ENCODE data around the gene MMRN1.

The MMRN1 gene

DNA sequence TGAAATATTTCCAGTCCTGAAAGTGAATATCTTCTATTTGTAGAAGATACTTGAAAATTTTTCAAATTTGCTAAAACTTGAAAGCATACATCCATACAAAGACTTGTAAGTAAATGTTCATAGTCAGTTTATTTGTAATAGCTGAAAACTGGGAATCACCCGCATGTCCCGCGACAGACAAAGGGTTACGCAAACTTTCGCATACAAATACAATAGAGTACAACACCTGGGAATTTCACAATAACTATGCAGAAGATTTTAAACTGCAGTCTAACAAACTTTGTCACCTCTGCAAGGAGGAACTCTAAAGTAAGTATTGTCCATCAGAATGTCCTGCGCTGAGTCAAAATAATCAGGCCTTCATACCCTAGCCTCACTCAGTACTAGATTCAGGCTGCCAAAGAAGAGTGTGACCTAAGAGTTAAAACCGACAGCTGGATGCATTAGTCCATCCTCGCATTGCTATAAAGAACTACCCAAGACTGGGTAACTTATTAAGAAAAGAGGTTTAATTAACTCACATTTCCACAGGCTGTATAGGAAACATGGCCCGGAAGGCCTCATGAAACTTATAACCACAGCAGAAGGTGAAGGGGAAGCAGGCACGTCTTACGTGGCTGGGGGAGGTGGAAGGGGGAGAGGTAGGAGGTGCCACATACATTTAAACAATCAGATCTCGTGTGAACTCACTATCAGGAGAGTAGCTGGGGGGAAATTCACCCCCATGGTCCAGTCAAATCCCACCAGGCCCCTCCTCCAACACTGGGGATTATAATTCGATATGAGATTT lies 60.4 kb downstream of the MMRN1 start:
- Histone ChIP-seq H3K9me3 (ENCODE audit: control insufficient read depth, low read depth, low read length) (no peaks in the 10 kb centered on the region), H3K27me3 (ENCODE audit: control insufficient read depth, insufficient read depth, low read length) (no peaks in the 10 kb centered on the region), H3K4me1 (ENCODE audit: control insufficient read depth, low read depth, low read length) (peaks cover 24% of the 10 kb centered on the region), H3K27ac (ENCODE audit: low read length) (no peak overlapping the region), H3K36me3 (ENCODE audit: control insufficient read depth, low read depth, low read length) (no peaks in the 10 kb centered on the region), H3K9ac (ENCODE audit: low read length) (no peak overlapping the region), H3K4me3 (ENCODE audit: low read length) (no peak overlapping the region)

DNA sequence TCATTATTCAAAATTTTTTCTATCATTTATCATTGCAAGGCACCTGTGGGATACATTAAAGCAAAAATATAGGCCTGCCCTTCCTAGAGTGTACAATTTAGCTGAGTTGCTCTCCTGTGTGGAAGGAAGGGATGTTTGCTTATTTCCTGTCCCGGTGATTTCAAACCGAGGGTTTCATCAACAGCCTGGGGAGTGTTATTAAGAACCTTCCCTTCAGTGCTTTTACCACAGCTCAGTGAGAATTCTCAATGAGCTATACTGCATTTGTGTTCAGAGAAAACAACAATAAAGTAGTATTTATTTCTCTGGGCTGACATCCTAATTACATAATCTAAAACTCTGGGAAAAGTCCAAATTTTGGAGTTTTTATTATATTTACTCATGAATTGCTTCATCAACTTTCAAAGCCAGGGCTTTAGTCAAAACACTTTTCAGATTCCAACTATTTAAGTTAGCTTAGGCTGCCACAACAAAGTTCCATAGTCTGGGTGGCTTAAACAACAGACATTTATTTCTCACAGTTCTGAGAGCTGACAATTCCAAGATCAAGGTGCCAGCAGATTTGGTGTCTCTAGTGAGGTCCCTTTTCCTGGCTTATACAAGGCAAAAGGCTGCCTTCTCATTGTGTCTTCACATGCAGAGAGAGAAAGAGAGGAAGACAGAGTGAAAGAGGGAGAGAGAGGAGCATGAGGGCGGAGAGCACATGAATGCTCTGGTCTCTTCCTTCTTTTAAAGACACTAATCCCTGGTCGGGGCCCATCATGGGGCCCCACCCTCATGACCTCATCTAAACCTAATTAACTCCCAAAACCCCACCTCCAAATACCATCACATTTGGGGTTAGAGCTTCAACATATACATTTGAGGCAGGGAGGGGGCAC lies 62.6 kb downstream of the MMRN1 start:
- no peaks in the 10 kb centered on the region for H3K27me3 ChIP-seq (ENCODE audit: control insufficient read depth, insufficient read depth, low read length)
- no peaks in the 10 kb centered on the region for H3K9me3 ChIP-seq (ENCODE audit: control insufficient read depth, low read depth, low read length)
- H3K4me1 ChIP-seq (ENCODE audit: control insufficient read depth, low read depth, low read length): peaks cover 12% of the 10 kb centered on the region
- no peak overlapping the region for H3K4me3 ChIP-seq (ENCODE audit: low read length)
- H3K36me3 ChIP-seq (ENCODE audit: control insufficient read depth, low read depth, low read length): no peaks in the 10 kb centered on the region
- no peak overlapping the region for H3K27ac ChIP-seq (ENCODE audit: low read length)
- no peak overlapping the region for H3K9ac ChIP-seq (ENCODE audit: low read length)

DNA sequence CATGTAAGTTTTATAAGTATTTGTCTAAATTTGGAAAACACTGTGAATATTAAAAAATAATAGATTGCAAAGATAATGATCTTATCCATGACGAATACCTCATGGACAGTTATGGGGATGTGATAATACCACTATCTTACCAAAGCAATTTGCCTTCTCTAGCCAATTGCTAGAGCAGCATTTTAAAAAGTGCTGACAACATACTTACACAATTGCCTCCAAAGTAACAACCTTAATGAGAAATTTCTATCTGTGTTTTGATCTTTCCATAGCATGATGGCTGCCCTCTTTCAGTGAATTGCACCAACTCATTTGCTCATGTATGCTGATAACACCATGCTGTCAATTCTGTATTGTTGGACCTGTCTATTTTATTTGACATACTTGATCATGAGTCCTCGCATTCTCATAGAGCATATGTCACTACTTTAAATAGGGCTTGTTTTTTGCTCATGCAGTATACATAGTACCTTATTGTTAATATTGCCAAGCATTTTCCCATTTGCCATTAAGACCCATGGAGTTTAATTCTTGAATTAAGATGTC lies 87.2 kb downstream of the MMRN1 start:
- no peak overlapping the region for H3K4me3 ChIP-seq (ENCODE audit: low read length)
- no peaks in the 10 kb centered on the region for H3K4me1 ChIP-seq (ENCODE audit: control insufficient read depth, low read depth, low read length)
- H3K36me3 ChIP-seq (ENCODE audit: control insufficient read depth, low read depth, low read length): no peaks in the 10 kb centered on the region
- no peak overlapping the region for H3K9ac ChIP-seq (ENCODE audit: low read length)
- H3K27me3 ChIP-seq (ENCODE audit: control insufficient read depth, insufficient read depth, low read length): no peaks in the 10 kb centered on the region
- no peak overlapping the region for H3K27ac ChIP-seq (ENCODE audit: low read length)
- no peaks in the 10 kb centered on the region for H3K9me3 ChIP-seq (ENCODE audit: control insufficient read depth, low read depth, low read length)

DNA sequence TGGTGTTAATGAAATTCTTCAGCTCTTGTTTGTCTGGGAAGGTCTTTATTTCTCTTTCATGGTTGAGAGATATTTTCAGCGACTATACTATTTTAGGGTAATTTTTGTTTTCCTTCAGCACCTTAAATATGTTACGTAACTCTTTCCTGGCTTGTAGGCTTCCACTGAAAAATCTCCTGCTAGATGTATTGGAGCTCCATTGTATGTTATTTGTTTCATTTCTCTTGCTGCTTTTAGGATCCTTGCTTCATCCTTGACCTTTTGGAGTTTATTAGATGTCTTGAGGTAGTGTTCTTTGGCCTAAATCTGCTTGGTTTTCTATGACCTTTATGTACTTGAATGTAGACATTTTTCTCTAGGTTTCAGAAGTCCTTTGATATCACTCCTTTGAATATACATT lies 93.6 kb downstream of the MMRN1 start:
- H3K4me1 ChIP-seq (ENCODE audit: control insufficient read depth, low read depth, low read length): no peaks in the 10 kb centered on the region
- H3K36me3 ChIP-seq (ENCODE audit: control insufficient read depth, low read depth, low read length): no peaks in the 10 kb centered on the region
- H3K27me3 ChIP-seq (ENCODE audit: control insufficient read depth, insufficient read depth, low read length): no peaks in the 10 kb centered on the region
- no peak overlapping the region for H3K27ac ChIP-seq (ENCODE audit: low read length)
- H3K9ac ChIP-seq (ENCODE audit: low read length): no peak overlapping the region
- no peak overlapping the region for H3K4me3 ChIP-seq (ENCODE audit: low read length)
- no peaks in the 10 kb centered on the region for H3K9me3 ChIP-seq (ENCODE audit: control insufficient read depth, low read depth, low read length)

DNA sequence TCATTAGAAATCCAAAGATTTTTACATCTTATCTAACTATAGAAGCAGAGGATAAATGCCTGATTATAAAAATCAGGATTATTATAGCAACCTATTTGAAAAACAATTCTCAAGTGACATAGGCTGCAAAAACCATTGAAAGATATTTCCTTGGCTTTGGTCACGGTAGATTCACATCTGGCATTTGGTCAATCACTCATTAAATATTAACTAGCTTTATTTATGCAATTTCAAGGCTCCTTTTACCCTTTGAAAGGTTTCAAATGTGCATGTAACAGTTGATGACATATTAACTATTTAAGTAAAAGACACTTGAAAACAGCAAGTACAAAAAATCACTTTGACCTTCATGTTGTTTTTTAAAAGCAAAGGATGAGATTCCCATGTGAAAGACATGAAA lies 98.1 kb downstream of the MMRN1 start:
- Histone ChIP-seq H3K9me3 (ENCODE audit: control insufficient read depth, low read depth, low read length) (no peaks in the 10 kb centered on the region), H3K4me3 (ENCODE audit: low read length) (no peak overlapping the region), H3K27me3 (ENCODE audit: control insufficient read depth, insufficient read depth, low read length) (no peaks in the 10 kb centered on the region), H3K36me3 (ENCODE audit: control insufficient read depth, low read depth, low read length) (no peaks in the 10 kb centered on the region), H3K9ac (ENCODE audit: low read length) (no peak overlapping the region), H3K27ac (ENCODE audit: low read length) (no peak overlapping the region), H3K4me1 (ENCODE audit: control insufficient read depth, low read depth, low read length) (no peaks in the 10 kb centered on the region)

GRCh38 chr4:89994176-89994873 lies 99.7 kb downstream of the MMRN1 start:
- peaks cover 5% of the 10 kb centered on the region for H3K4me1 ChIP-seq (ENCODE audit: control insufficient read depth, low read depth, low read length)
- H3K9me3 ChIP-seq (ENCODE audit: control insufficient read depth, low read depth, low read length): no peaks in the 10 kb centered on the region
- no peak overlapping the region for H3K9ac ChIP-seq (ENCODE audit: low read length)
- H3K36me3 ChIP-seq (ENCODE audit: control insufficient read depth, low read depth, low read length): no peaks in the 10 kb centered on the region
- H3K4me3 ChIP-seq (ENCODE audit: low read length): no peak overlapping the region
- no peaks in the 10 kb centered on the region for H3K27me3 ChIP-seq (ENCODE audit: control insufficient read depth, insufficient read depth, low read length)
- no peak overlapping the region for H3K27ac ChIP-seq (ENCODE audit: low read length)

DNA sequence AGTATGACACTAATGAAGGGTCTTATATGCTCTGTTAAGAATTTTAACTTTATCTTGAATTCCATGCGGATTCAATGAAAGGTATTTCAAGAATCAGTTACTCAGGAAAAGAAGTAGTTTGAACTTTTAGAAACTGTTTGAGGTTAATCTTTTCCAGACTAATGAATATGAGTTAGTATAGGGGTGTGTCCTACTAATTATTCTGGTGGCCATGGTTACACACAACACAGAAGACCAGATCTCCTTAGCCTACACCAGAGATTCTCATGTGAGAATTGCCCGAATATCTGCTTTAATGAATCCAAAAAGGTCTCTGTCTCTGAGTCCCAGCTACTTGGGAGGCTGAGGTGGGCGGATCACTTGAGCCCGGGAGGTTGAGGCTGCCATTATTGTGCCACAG lies 100.4 kb downstream of the MMRN1 start:
- H3K9me3 ChIP-seq (ENCODE audit: control insufficient read depth, low read depth, low read length): no peaks in the 10 kb centered on the region
- H3K36me3 ChIP-seq (ENCODE audit: control insufficient read depth, low read depth, low read length): no peaks in the 10 kb centered on the region
- no peak overlapping the region for H3K27ac ChIP-seq (ENCODE audit: low read length)
- H3K9ac ChIP-seq (ENCODE audit: low read length): no peak overlapping the region
- no peaks in the 10 kb centered on the region for H3K27me3 ChIP-seq (ENCODE audit: control insufficient read depth, insufficient read depth, low read length)
- no peak overlapping the region for H3K4me3 ChIP-seq (ENCODE audit: low read length)
- H3K4me1 ChIP-seq (ENCODE audit: control insufficient read depth, low read depth, low read length): peaks cover 5% of the 10 kb centered on the region

DNA sequence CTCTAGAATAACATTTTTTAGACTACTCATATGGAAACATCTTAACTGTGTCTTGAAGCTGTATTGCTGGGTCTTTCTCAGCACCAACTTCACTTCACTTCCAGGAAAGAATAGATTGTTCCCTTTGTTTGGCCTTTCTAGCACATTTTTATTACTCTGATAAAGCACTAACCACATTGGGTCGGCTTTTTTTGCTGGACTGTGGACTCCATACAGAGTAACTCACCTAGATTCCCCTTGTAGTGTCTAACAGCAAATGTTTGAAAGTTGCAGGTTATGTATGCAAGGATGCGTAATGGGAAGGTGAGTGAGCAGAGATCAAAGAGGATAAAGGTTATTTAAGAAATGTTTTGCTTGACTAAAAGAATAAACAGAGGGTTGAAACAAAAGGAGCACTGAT lies 101.2 kb downstream of the MMRN1 start:
- Histone ChIP-seq H3K4me3 (ENCODE audit: low read length) (no peak overlapping the region), H3K4me1 (ENCODE audit: control insufficient read depth, low read depth, low read length) (peaks cover 5% of the 10 kb centered on the region), H3K36me3 (ENCODE audit: control insufficient read depth, low read depth, low read length) (no peaks in the 10 kb centered on the region), H3K9me3 (ENCODE audit: control insufficient read depth, low read depth, low read length) (no peaks in the 10 kb centered on the region), H3K27ac (ENCODE audit: low read length) (no peak overlapping the region), H3K27me3 (ENCODE audit: control insufficient read depth, insufficient read depth, low read length) (no peaks in the 10 kb centered on the region), H3K9ac (ENCODE audit: low read length) (no peak overlapping the region)

DNA sequence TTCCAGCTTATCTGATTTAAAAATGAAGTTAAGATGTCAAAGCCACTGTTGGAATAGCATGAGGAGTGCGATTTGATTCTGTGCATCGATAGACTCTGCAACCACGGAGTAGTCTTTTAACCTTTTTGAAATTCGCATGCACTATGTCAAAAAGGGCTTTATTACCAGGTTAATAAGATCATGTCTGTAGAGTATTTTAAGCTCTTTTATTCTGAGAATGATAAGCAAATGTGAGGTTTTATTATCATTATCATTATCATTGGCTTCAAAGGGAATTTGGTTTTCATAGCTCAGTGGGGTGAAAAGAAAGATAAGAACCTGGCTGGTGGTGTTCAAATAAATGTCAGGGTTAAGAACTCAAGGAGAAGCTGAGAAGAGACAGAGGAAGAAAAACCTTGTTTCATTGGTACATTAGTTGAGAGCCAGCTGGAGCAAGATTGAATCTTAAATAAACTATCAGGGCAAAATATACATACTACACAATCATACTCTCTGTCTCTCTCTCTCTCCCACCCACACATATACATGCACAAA lies 102.6 kb downstream of the MMRN1 start:
- Histone ChIP-seq H3K36me3 (ENCODE audit: control insufficient read depth, low read depth, low read length) (no peaks in the 10 kb centered on the region), H3K27me3 (ENCODE audit: control insufficient read depth, insufficient read depth, low read length) (no peaks in the 10 kb centered on the region), H3K27ac (ENCODE audit: low read length) (no peak overlapping the region), H3K4me1 (ENCODE audit: control insufficient read depth, low read depth, low read length) (peaks cover 5% of the 10 kb centered on the region), H3K4me3 (ENCODE audit: low read length) (no peak overlapping the region), H3K9me3 (ENCODE audit: control insufficient read depth, low read depth, low read length) (no peaks in the 10 kb centered on the region), H3K9ac (ENCODE audit: low read length) (no peak overlapping the region)

GRCh38 chr4:89998469-89999011 lies 103.9 kb downstream of the MMRN1 start:
- Histone ChIP-seq H3K9ac (ENCODE audit: low read length) (no peak overlapping the region), H3K4me1 (ENCODE audit: control insufficient read depth, low read depth, low read length) (peaks cover 11% of the 10 kb centered on the region), H3K9me3 (ENCODE audit: control insufficient read depth, low read depth, low read length) (no peaks in the 10 kb centered on the region), H3K36me3 (ENCODE audit: control insufficient read depth, low read depth, low read length) (no peaks in the 10 kb centered on the region), H3K27me3 (ENCODE audit: control insufficient read depth, insufficient read depth, low read length) (no peaks in the 10 kb centered on the region), H3K4me3 (ENCODE audit: low read length) (no peak overlapping the region), H3K27ac (ENCODE audit: low read length) (no peak overlapping the region)

DNA sequence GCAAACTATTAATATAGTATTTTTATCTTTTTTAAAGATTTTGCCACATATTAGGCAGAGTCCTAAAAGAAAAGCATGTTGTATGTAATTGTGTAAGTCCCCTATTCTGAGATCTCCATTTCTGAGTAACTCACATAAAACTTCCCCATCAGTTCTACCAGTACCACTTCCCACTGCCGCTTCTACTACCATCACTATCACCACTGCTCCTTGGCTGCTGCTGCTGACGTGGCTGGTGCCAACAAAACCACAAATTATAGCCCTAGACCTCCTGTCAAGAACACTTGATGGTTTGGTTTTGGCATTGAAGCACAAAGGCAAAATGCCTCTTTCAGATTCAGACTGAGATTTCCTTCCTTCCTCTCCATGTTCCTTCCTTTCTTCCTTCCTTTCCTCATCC lies 106.4 kb downstream of the MMRN1 start:
- H3K9me3 ChIP-seq (ENCODE audit: control insufficient read depth, low read depth, low read length): no peaks in the 10 kb centered on the region
- no peak overlapping the region for H3K4me3 ChIP-seq (ENCODE audit: low read length)
- H3K4me1 ChIP-seq (ENCODE audit: control insufficient read depth, low read depth, low read length): peaks cover 11% of the 10 kb centered on the region
- no peak overlapping the region for H3K27ac ChIP-seq (ENCODE audit: low read length)
- no peaks in the 10 kb centered on the region for H3K36me3 ChIP-seq (ENCODE audit: control insufficient read depth, low read depth, low read length)
- no peak overlapping the region for H3K9ac ChIP-seq (ENCODE audit: low read length)
- no peaks in the 10 kb centered on the region for H3K27me3 ChIP-seq (ENCODE audit: control insufficient read depth, insufficient read depth, low read length)

All from iPS-18a (cell line).